ENCODE results near the gene CD209. TPM values are rescaled to one million over a fixed set of nuclear protein-coding genes. Genes with fewer than 3 reads are reported as not detected.
"Not testable (repeated sequence)": the region's sequence is repeated elsewhere in the genome, so short reads cannot be mapped to it uniquely, and the experiment has no call there.

The CD209 gene
- total RNA-seq, 2 donors from 2014 or later = not detected

DNA sequence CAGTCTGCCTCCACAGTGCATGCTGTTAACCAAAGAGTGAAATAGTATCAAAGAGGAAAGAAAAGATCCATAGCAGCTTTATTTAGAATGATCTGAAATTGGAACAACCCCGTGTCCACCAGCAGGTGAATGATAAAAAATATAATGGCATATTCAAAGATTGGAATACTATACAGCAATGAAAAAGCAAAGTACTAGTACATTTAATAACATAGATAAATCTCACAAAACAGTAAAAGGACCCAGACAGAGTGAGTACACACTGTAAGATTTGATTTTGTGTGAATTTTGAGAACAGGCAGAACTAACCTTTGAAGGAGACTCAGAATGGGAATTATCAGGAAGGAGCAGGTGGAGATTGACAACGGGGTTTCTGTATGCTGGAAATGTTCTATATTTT lies 837 bp upstream of the CD209 start:
- Mint-ChIP-seq H3K36me3 (peaks cover 7 to 31% of the 10 kb centered on the region in 2 donors), H3K27ac (no peak overlapping the region), H3K9me3 (peaks cover 14 to 26% of the 10 kb centered on the region in 2 donors)
- no peak for ATAC-seq
- DNase-seq (ENCODE audit: low spot score in 2 of 2) = no peak

DNA sequence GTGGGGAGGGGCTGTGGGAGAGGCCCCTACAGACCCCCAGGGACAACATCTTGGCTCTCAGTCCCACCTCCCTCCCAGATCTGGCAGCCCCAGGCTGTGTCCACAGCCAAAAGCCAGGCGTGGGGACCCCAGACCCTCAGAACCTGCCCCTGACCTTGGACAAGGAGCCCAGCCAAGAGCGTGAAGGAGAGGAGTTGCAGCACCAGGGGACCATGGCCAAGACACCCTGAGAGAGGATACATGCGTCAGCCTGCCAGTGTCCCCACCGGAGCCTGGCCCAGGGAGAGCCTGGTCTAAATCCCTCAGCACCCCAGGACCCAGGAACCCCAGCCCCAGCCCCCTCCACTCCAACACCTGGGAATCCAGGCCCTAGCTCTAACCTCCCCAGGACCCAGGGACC lies 1.0 kb downstream of the CD209 start:
- not testable (repeated sequence) for DNase-seq (ENCODE audit: low spot score in 2 of 2); H3K27ac Mint-ChIP-seq; ATAC-seq
- H3K36me3 Mint-ChIP-seq = peaks cover 5 to 23% of the 10 kb centered on the region in 2 donors
- H3K9me3 Mint-ChIP-seq = peaks cover 10 to 20% of the 10 kb centered on the region in 2 donors

DNA sequence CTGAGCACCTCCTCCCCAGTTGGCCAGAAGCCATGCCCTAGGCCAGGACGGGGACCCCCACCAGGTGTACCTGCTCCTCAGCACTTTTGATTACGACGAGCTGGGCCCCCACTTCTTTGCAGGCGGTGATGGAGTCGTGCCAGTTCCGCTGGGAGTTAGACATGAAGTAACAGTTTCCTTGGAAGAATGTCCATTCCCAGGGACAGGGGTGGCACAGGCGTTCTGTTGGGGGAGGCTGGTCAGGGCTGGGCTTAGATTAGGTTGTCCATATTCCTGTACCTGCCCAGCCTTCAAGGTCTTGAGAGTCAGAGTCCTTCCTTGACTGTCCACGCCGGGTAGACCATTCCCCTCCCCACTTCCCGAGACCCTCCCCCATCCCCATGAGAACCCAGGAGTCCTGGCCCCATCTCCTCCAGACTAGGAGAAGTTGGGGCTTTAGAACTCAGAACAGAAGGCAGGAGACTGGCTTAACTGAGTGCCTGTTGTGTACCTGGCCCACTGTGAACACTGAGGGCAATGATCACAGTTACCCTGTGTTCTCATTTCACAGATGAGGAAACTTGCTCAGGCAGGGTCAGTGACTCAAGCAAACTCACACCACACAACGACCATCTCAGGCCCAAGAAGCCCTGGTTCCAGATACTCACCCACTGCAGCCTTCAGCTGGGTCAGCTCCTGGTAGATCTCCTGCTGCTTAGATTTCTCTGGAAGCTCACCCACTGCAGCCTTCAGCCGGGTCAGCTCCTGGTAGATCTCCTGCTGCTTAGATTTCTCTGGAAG lies 2.3 kb downstream of the CD209 start:
- H3K9me3 Mint-ChIP-seq = peaks cover under 1 to 7% of the 10 kb centered on the region in 2 donors
- DNase-seq (ENCODE audit: low spot score in 2 of 2) = no peak
- ATAC-seq = no peak
- H3K27ac Mint-ChIP-seq = no peak overlapping the region
- H3K36me3 Mint-ChIP-seq = peaks cover 0 to 11% of the 10 kb centered on the region in 2 donors

DNA sequence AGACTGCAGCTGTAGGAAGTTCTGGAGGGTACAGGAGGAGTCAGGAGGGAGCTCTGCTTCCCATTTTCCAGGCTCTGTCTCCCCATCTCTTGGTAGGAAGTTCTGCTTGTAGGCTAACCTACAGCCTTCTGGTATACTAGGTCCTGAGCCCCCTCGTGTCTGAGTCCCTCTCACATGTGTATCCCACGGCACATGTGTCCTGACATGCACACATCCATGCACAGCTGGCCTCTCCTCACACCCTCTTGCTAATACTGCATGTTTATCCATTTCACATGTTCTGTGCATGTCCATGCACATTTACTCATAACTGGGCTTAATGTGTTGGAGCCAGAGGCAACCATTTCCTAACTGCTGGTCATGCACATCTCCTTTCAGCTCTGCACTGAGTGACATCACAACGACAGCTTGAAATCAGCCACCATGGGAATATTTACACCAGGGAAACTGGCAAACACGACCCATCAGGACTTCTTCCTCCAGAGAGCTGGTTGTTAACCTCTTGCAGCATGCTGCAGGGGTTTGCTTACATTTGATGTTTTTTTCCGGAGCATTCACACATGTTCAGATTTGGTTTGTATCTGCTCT lies 3.0 kb downstream of the CD209 start:
- H3K9me3 Mint-ChIP-seq = peaks cover 0 to 6% of the 10 kb centered on the region in 2 donors
- H3K36me3 Mint-ChIP-seq = peaks cover 0 to 9% of the 10 kb centered on the region in 2 donors
- ATAC-seq (no peak), DNase-seq (ENCODE audit: low spot score in 2 of 2) (no peak)
- no peak overlapping the region for H3K27ac Mint-ChIP-seq

DNA sequence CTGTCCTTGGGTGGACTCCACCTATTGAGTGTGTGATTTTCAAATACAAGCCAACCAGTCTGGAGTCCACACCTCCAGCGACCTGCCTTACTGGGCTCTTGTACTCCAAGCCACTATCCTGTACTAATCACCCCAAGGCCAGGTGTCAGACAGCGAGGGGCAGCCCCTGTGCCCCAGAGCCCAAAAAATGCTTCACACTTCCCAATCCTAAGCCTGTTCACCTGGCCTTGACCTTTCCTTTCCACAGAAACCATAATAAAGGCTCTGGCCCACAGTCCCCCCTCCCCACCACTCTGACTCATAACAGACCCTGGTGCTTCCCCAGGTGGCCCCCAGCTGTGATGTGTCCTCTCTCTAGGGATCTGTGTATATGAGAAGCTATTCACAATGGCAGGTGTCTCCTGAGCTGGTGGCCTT lies 3.9 kb downstream of the CD209 start:
- ATAC-seq = peak in 1 of 2 donors; percentile 86
- Mint-ChIP-seq H3K9me3 (peaks cover 0 to 6% of the 10 kb centered on the region in 2 donors), H3K36me3 (peaks cover 0 to 9% of the 10 kb centered on the region in 2 donors), H3K27ac (no peak overlapping the region)
- no peak for DNase-seq (ENCODE audit: low spot score in 2 of 2)

DNA sequence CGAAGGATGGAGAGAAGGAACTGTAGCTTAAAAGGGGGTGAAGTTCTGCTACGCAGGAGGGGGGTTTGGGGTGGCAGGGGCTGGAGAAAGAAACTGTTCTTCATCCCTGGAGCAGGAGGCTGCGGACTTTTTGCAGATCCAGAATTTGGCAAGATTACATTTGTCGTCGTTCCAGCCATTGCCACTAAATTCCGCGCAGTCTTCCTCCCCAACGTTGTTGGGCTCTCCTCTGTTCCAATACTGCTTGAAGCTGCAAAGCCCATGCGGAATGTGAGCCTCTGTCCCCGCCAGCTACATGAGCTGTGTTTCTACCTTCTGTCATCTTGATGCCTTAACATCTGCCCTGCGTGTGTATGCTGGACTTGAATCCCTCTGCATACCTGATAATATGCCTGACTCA lies 4.3 kb downstream of the CD209 start:
- DNase-seq (ENCODE audit: low spot score in 2 of 2) = no peak
- ATAC-seq = no peak
- peaks cover 0 to 8% of the 10 kb centered on the region in 2 donors for H3K36me3 Mint-ChIP-seq
- no peak overlapping the region for H3K27ac Mint-ChIP-seq
- H3K9me3 Mint-ChIP-seq = peaks cover 0 to 3% of the 10 kb centered on the region in 2 donors

DNA sequence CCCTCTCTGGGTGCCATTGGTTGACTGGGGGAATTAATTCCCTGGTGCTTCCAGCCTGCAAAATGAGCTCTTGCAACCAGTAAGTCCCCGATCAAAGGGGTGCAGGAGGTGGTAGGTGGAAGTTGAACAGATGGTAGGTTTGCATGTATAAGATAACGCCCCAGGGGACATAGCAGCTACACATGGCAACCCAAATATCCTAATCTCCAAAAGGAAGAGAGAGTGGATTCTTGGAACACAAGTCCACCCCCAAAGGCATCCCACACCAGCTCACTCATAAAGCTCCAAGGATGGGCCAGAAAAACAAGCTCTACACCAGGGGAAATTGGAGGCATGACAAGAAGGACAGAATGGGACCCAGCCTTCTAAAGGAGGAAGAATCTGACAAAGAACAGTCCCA lies 4.8 kb downstream of the CD209 start:
- no peak overlapping the region for H3K27ac Mint-ChIP-seq
- no peaks in the 10 kb centered on the region for H3K9me3 Mint-ChIP-seq
- no peak for ATAC-seq
- H3K36me3 Mint-ChIP-seq = peaks cover 0 to 4% of the 10 kb centered on the region in 2 donors
- DNase-seq (ENCODE audit: low spot score in 2 of 2) = no peak

DNA sequence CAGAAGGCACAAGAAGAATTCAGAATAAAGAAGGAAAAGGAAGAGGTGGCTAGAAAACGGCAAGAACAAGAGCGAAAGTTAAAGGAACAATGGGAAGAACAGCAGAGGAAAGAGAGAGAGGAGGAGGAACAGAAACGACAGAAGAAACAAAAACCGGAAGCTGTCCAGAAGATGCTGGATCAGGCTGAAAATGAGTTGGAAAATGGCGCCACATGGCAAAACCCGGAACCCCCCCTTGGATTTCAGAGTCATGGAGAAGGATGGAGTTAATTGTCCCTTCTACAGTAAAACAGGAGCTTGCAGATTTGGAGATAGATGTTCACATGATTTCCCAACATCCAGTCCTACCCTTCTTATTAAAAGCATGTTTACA lies 6.7 kb downstream of the CD209 start:
- ATAC-seq = no peak
- DNase-seq (ENCODE audit: low spot score in 2 of 2) = no peak
- H3K27ac Mint-ChIP-seq = no peak overlapping the region
- no peaks in the 10 kb centered on the region for H3K9me3 Mint-ChIP-seq
- no peaks in the 10 kb centered on the region for H3K36me3 Mint-ChIP-seq

DNA sequence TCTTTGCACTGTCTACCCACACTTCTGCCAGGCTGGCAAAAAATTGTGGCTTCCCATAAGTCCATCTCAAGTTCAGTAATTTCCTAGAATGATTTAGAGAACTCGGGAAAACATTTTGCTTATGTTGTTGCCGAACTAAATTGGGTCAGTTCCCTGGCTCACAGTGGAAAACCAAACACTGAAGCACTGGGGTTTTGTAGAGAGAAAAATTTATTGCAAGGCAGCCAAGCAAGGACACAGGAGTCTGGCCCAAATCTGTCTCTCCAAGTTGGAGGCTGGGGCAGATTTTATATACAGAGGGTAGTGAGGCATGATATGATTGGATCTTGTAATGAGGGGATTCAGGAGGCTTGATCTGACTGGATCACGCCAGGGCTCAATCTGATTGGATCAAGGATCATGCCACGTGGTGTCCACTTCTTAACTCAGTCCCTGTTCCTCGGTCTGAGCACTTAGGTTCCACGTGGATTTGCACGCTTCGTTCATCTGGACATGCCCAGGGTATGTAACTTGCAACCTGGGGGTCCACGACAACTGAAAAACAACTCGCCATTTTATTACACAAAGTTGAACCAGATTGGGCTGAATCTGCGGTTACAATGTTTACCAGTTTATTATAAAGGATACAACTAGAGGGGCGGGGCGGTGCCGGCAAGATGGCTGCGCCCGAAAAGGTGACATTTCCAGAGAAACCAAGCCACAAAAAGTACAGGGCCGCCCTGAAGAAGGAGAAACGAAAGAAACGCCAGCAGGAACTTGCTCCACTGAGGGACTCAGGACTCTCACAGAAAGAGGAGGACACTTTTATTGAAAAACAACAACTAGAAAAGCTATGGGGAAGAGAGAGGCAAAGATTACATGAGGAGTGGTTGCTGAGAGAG lies 7.3 kb downstream of the CD209 start:
- H3K9me3 Mint-ChIP-seq = no peaks in the 10 kb centered on the region
- H3K27ac Mint-ChIP-seq = no peak overlapping the region
- H3K36me3 Mint-ChIP-seq = no peaks in the 10 kb centered on the region
- ATAC-seq (no peak), DNase-seq (ENCODE audit: low spot score in 2 of 2) (no peak)

DNA sequence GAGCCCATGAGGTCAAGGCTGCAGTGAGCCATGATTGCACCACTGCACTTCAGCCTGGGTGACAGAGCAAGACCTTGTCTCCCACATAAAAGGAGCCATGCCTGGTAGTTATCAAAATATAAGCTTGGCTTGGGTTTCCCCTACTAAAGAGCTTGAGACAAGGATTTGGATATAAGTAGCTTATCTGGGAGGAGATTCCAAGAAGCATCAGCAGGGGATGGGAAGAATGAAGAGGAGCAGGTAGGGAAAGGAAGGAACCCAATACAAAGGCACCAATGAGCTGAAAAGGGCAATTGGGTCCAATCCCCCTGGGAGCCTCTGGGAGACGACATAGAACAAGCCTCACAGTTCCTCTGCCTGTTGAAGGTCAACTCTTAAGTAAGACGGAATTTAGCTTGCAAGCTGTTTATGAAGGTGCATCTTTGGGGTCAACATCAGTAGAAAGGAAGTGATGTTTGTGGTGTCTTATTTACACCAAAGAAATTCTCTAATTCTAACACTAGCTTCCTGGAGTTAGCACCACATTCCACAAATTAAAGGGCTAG lies 8.1 kb downstream of the CD209 start:
- ATAC-seq = no peak
- DNase-seq (ENCODE audit: low spot score in 2 of 2) = no peak
- H3K9me3 Mint-ChIP-seq = no peaks in the 10 kb centered on the region
- H3K36me3 Mint-ChIP-seq = no peaks in the 10 kb centered on the region
- H3K27ac Mint-ChIP-seq = no peak overlapping the region

DNA sequence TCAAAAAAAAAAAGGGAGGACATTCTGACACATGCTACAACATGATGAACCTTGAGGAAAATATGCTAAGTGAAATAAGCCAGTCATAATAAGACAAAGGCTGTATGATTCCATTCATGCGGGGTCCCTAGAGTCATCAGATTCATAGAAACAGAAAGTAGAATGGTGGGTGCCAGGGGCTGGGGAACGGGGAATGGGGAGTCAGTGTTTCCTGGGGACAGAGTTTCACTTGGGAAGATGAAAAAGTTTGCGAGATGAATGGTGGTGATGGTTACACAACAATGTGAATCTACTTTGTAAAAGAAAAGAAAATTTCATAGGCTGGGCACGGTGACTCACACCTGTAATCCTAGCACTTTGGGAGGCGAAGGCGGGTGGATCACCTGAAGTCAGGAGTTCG lies 9.3 kb downstream of the CD209 start:
- ATAC-seq = peak; percentile 86 to 93

DNA sequence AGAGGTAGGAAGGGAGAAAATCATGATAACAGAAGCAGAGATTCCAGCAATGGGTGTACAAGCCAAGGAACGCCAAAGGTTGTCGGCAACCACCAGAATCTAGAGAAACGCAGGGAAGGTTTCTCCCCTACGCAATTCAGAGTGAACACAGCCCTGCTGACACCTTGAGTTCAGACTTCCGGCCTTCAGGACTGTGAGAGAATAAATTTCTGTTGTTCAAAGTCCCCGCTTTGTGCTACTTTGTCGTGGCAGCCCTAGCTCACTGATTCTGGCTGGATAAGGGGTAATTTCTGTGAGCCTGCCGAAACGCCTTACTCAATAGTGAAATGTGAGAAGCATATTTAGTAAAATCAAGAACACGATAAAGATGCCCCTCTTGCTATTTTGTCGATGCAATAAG lies 10.1 kb downstream of the CD209 start:
- DNase-seq (ENCODE audit: low spot score in 2 of 2) = no peak
- ATAC-seq = no peak
- no peak overlapping the region for H3K27ac Mint-ChIP-seq
- H3K36me3 Mint-ChIP-seq = no peaks in the 10 kb centered on the region
- no peaks in the 10 kb centered on the region for H3K9me3 Mint-ChIP-seq

More for the DNA sequence above, 9.3 kb downstream of the CD209 start:
- no peaks in the 10 kb centered on the region for H3K9me3 Mint-ChIP-seq
- peak overlapping the region in 1 of 2 donors; percentile 71 for H3K27ac Mint-ChIP-seq
- no peaks in the 10 kb centered on the region for H3K36me3 Mint-ChIP-seq
- peak in 1 of 2 donors; percentile 58 for DNase-seq (ENCODE audit: low spot score in 2 of 2)

DNA sequence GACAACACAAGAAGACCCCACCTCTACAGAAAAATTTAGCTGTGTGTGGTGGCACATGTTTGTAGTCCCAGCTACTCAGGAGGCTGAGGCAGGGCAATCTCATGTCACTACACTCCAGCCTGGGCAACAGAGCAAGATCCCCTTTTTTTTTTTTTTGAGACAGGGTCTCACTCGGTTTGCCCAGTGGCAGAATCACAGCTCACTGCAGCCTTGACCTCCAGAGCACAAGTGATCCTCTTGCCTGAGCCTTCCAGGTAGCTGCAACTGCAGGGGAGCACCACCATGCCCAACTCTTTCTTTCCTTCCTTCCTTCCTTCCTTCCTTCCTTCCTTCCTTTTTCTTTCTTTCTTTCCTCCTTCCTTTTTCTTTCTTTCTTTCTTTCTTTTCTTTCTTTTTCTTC lies 11.2 kb downstream of the CD209 start:
- ATAC-seq = no peak
- DNase-seq (ENCODE audit: low spot score in 2 of 2) = no peak
- no peak overlapping the region for H3K27ac Mint-ChIP-seq
- H3K9me3 Mint-ChIP-seq = no peaks in the 10 kb centered on the region
- no peaks in the 10 kb centered on the region for H3K36me3 Mint-ChIP-seq

DNA sequence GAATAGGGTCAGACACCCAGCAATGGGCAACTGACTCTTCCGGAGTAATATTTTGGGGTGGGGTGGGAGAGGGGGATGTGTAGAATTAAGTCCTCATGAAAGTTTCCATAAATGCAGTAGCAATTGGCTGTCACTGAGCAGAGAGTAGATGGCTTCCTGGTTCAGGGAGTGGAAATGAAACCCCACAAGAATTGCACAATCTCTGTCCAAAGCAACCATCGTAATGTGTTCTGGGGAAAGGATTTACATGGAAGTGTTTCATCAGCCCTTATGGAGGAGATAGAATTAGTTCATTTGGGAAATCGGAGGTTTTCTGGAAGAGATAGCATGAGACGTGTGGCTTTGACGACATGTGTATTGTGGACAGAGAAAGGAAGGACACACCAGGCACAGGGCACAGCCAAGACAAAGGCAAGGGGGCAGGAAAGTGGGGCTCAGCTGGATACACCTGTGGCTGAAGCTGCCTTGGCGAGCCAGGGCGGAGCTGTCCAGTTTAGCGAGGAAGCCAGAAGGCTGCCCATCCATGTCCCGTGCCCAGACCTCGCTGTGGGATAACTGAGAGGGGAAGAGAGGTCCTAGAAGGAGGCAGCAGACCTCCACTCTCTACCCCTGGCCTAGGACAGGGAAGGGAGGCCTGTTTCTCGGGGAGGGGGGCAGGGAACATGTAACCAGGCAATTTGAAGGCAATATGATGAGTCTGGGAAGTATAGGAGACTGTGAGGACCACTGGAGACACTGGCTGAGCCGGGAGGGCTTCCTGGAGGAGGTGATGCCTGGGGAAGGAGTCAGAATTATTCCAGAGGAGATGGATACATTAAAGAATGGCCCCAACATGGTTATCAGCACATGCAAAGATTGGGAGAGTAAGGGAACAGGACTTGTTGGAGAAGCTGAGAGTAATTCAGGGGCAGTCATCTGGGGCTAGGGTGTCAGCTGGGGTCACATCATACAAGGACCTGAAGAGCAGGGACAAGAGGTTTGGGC lies 12.8 kb downstream of the CD209 start:
- ATAC-seq (no peak), DNase-seq (ENCODE audit: low spot score in 2 of 2) (no peak)
- H3K27ac Mint-ChIP-seq = no peak overlapping the region
- no peaks in the 10 kb centered on the region for H3K9me3 Mint-ChIP-seq
- H3K36me3 Mint-ChIP-seq = no peaks in the 10 kb centered on the region

DNA sequence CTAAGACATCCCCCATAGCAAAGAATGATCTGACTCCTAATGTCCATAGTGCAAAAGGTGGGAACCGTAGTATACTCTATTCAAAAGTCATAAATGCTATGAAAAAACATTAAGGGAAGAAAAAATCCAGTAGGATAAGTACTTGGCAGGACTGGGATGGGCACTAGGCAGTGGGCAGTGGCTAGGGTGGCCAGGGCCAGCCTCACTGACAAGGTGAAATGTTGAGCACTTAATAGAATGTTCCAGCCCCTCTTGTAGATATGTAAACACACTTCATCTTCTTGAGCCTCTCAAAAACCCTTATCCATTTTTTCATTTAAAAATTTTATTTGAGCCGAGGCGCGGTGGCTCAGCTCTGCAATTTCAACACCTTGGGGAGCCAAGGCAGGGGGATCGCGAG lies 14.0 kb downstream of the CD209 start:
- Mint-ChIP-seq H3K27ac (no peak overlapping the region), H3K36me3 (no peaks in the 10 kb centered on the region), H3K9me3 (no peaks in the 10 kb centered on the region)
- no peak for ATAC-seq
- no peak for DNase-seq (ENCODE audit: low spot score in 2 of 2)

DNA sequence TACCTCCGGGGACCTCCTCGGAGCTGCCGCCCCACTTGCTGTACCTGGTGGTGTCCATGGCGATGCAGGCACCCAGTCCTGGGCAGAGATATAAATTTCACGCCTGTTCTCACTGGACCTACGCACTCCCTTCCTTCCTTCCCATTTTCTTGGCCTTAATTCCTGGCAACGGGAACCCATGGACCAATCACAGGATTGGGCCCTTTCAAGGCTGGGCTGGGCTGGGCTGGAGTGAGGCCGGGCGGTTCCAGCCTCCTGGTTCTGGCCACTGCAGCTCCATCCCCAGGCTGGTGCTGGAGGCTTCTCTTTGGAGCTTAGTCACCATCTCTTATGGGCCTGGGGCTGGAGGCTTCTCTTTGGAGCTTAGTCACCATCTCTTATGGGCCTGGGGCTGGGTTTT lies 15.3 kb downstream of the CD209 start, which contains the start of gene CLEC4G:
CLEC4G (minus strand) TSS at position 66 of the 400 bp plus-strand sequence; CDS start at position 58, 8 bp downstream.
- ATAC-seq (no peak), DNase-seq (ENCODE audit: low spot score in 2 of 2) (no peak)
- Mint-ChIP-seq H3K27ac (no peak within 1 kb of the TSS), H3K9me3 (no peaks in the 10 kb centered on the region), H3K36me3 (peaks cover 0 to 5% of the 10 kb centered on the region in 2 donors)

Measured in activated naive CD4-positive, alpha-beta T cell treated with anti-CD3 and anti-CD28 coated beads, Interleukin-2, amount 50 U/mL, for 72 hours (primary cell).